Measurements from ENCODE around the gene TMEM203.

TMEM203 gene

GRCh38 chr9:137172901-137173795 lies 32.3 kb downstream of the TMEM203 start:
- no peaks in the 10 kb centered on the region; the same call in 1 of the 2 replicates for H3K27me3 ChIP-seq (replicated peaks; ENCODE audit: control insufficient read depth, insufficient read depth, low read length)
- no peak for DNase-seq (ENCODE audit: extremely low read depth, insufficient read length)
- TF ChIP-seq, protein P1, sequence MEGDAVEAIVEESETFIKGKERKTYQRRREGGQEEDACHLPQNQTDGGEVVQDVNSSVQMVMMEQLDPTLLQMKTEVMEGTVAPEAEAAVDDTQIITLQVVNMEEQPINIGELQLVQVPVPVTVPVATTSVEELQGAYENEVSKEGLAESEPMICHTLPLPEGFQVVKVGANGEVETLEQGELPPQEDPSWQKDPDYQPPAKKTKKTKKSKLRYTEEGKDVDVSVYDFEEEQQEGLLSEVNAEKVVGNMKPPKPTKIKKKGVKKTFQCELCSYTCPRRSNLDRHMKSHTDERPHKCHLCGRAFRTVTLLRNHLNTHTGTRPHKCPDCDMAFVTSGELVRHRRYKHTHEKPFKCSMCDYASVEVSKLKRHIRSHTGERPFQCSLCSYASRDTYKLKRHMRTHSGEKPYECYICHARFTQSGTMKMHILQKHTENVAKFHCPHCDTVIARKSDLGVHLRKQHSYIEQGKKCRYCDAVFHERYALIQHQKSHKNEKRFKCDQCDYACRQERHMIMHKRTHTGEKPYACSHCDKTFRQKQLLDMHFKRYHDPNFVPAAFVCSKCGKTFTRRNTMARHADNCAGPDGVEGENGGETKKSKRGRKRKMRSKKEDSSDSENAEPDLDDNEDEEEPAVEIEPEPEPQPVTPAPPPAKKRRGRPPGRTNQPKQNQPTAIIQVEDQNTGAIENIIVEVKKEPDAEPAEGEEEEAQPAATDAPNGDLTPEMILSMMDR (IDR thresholded peaks at IDR 0.05; ENCODE audit: insufficient read depth, low read length, poor library complexity, severe bottlenecking), result no peak

GRCh38 chr9:137171149-137171900 lies 34.1 kb downstream of the TMEM203 start:
- TF ChIP-seq, protein P1 (IDR thresholded peaks at IDR 0.05; ENCODE audit: insufficient read depth, low read length, poor library complexity, severe bottlenecking), result no peak
- DNase-seq (ENCODE audit: extremely low read depth, insufficient read length), result no peak

More at GRCh38 chr9:137172901-137173795, 32.3 kb downstream of the TMEM203 start:
- H3K4me3 ChIP-seq (replicated peaks; ENCODE audit: low read depth, low read length), result no peak overlapping the region
- H3K36me3 ChIP-seq (ENCODE audit: control insufficient read depth, insufficient read depth, low read length), result peaks cover 2% of the 10 kb centered on the region; the same call in 1 of the 2 replicates

GRCh38 chr9:137170486-137171148 lies 34.8 kb downstream of the TMEM203 start:
- Histone ChIP-seq H3K4me3 (replicated peaks; ENCODE audit: low read depth, low read length) (no peak overlapping the region), H3K27me3 (replicated peaks; ENCODE audit: control insufficient read depth, insufficient read depth, low read length) (no peaks in the 10 kb centered on the region; the same call in 1 of the 2 replicates)
- TF ChIP-seq, protein P1 (IDR thresholded peaks at IDR 0.05; ENCODE audit: insufficient read depth, low read length, poor library complexity, severe bottlenecking), result no peak

More at GRCh38 chr9:137171149-137171900, 34.1 kb downstream of the TMEM203 start:
- no peak overlapping the region for H3K4me3 ChIP-seq (replicated peaks; ENCODE audit: low read depth, low read length)
- H3K27me3 ChIP-seq (replicated peaks; ENCODE audit: control insufficient read depth, insufficient read depth, low read length), result no peaks in the 10 kb centered on the region; the same call in 1 of the 2 replicates
- H3K36me3 ChIP-seq (ENCODE audit: control insufficient read depth, insufficient read depth, low read length), result no peaks in the 10 kb centered on the region

DNA sequence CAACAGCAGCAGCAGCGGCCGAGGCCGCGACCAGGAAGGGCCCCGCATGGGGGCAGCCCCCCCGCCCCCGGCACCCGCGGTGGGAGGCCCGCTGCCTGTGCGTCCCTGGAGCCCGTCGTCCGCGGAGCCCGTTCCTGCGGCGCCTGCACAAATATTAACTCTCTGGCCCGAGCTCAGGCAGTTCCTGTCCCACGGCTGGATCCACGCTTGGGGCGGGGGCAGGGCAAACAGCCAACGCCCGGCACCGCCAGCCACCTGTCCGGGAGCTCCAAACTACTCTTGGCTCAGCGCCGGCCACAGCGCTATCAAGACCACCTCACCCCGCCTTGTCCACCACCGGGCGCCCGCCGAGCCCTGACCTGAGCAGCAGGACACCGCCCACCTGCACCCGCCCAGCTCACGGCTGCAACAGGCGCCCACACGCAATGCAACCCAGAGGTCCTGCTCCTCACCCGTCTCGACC lies 35.5 kb downstream of the TMEM203 start, which contains the start of gene LRRC26:
Gene LRRC26 (minus strand): TSS at position 156 of the 463 bp plus-strand sequence. CDS start 108 bp downstream, at position 48.
- Histone ChIP-seq H3K27me3 (replicated peaks; ENCODE audit: control insufficient read depth, insufficient read depth, low read length) (no peaks in the 10 kb centered on the region; the same call in 1 of the 2 replicates), H3K36me3 (ENCODE audit: control insufficient read depth, insufficient read depth, low read length) (no peaks in the 10 kb centered on the region), H3K4me3 (replicated peaks; ENCODE audit: low read depth, low read length) (peak within 1 kb of the TSS; percentile 58)
- TF ChIP-seq, protein P1 (IDR thresholded peaks at IDR 0.05; ENCODE audit: insufficient read depth, low read length, poor library complexity, severe bottlenecking), result no peak
- DNase-seq (ENCODE audit: extremely low read depth, insufficient read length), result no peak

More at GRCh38 chr9:137170486-137171148, 34.8 kb downstream of the TMEM203 start:
- DNase-seq (ENCODE audit: extremely low read depth, insufficient read length), result no peak
- H3K36me3 ChIP-seq (ENCODE audit: control insufficient read depth, insufficient read depth, low read length), result no peaks in the 10 kb centered on the region
